GM19238 (cell line): ENCODE measurements around the gene AP2A1.

Experiments used
- DNase-seq: peaks from one replicate; pipeline ENCODE4 v3.0.0; 2011; ENCODE audit warnings: low spot score; ENCODE audit not compliant: insufficient read length

AP2A1 gene

GRCh38 chr19:49854378-49855263 is 87.8 kb downstream of the AP2A1 start:
- no peak for DNase-seq

- no peak for DNase-seq
Measured at GRCh38 chr19:49855277-49855675, 88.5 kb downstream of the AP2A1 start.

GRCh38 chr19:49855676-49856573 is 89.1 kb downstream of the AP2A1 start:
- no peak for DNase-seq

GRCh38 chr19:49856574-49857021 is 89.8 kb downstream of the AP2A1 start:
- DNase-seq, result no peak
